H1 (cell line): ENCODE data around the gene LANCL2. TPM values are rescaled to one million over a fixed set of nuclear protein-coding genes. Genes with fewer than 3 reads are reported as not detected.

Experiments
- CTCF ChIA-PET: fragments of 300-600 bp; sonication (Branson Sonifier 250); formaldehyde crosslinking; loops from one replicate; lab custom pipeline; 2021; ENCODE audit not compliant: partially characterized antibody; lab: Charles Lee
- POLR2A ChIA-PET: fragments of 300-600 bp; sonication (Branson Sonifier 250); formaldehyde crosslinking; loops from one replicate; lab custom pipeline; 2021; ENCODE audit warnings: inconsistent platforms; ENCODE audit not compliant: partially characterized antibody; lab: Charles Lee
- DNase-seq, 2 experiments: peaks; one replicate each; pipeline versions ENCODE4 v3.0.0 to v3.0.0-alpha.2; 2010 to 2022; ENCODE audit warnings: low spot score in 2 of 2, low read depth in 1 of 2, mixed read lengths in 1 of 2
- FAIRE-seq: peaks from 2 replicates; lab custom pipeline; 2011; peaks lifted over from hg19 to GRCh38; lab: Jason Lieb, UNC
- H2AFZ ChIP-seq: 2 replicates; pipeline ENCODE4 v1.8.1; 2012; ENCODE audit warnings: low read length, inconsistent platforms
- H2AK5ac ChIP-seq: 2 replicates; pipeline ENCODE4 v1.6.1; 2013; ENCODE audit warnings: low read depth, low read length
- H2BK120ac ChIP-seq: replicated peaks from 2 replicates; pipeline ENCODE3; 2013; ENCODE audit warnings: low read depth, low read length, inconsistent platforms
- H2BK12ac ChIP-seq: 2 replicates; pipeline ENCODE4 v1.6.1; 2013; ENCODE audit warnings: low read depth, low read length
- H2BK15ac ChIP-seq: 2 replicates; pipeline ENCODE4 v1.6.1; 2013; ENCODE audit warnings: low read length
- H2BK20ac ChIP-seq: 2 replicates; pipeline ENCODE4 v1.6.1; 2013; ENCODE audit warnings: low read length
- H2BK5ac ChIP-seq: 2 replicates; pipeline ENCODE4 v1.6.1; 2013; ENCODE audit warnings: low read depth, low read length
- H3K14ac ChIP-seq: 2 replicates; pipeline ENCODE4 v1.6.1; 2013; ENCODE audit warnings: inconsistent platforms; ENCODE audit not compliant: insufficient read length
- H3K18ac ChIP-seq: 2 replicates; pipeline ENCODE4 v1.6.1; 2013; ENCODE audit warnings: low read length; ENCODE audit errors: extremely low read depth
- H3K23ac ChIP-seq: 2 replicates; pipeline ENCODE4 v1.6.1; 2013; ENCODE audit warnings: inconsistent platforms; ENCODE audit not compliant: insufficient read length
- H3K23me2 ChIP-seq: 2 replicates; pipeline ENCODE4 v1.6.1; 2013; ENCODE audit warnings: low read depth, low read length
- H3K27ac ChIP-seq: 2 replicates; pipeline ENCODE4 v1.6.1; 2011; ENCODE audit warnings: low read depth, low read length, inconsistent platforms
- H3K27me3 ChIP-seq, 4 experiments: replicated peaks in 1 of 4; 1 replicate in 1 of 4; 2 replicates in 3 of 4; pipeline versions ENCODE4 v1.6.1 to v1.8.1; 2011 to 2013; ENCODE audit warnings: low read length in 3 of 4, mild to moderate bottlenecking in 3 of 4, inconsistent platforms in 2 of 4, mixed read lengths in 2 of 4, moderate library complexity in 1 of 4; ENCODE audit not compliant: control insufficient read depth in 3 of 4, insufficient read depth in 3 of 4; ENCODE audit errors: extremely low read depth in 1 of 4
- H3K36me3 ChIP-seq, 4 experiments: 2 replicates each; pipeline versions ENCODE4 v1.6.1 to v1.8.1; 2011 to 2013; ENCODE audit warnings: mild to moderate bottlenecking in 4 of 4, low read length in 3 of 4, moderate library complexity in 2 of 4, control low read depth in 1 of 4, inconsistent platforms in 1 of 4; ENCODE audit not compliant: insufficient read depth in 4 of 4, control insufficient read depth in 2 of 4
- H3K4ac ChIP-seq: replicated peaks from 2 replicates; pipeline ENCODE3; 2013; ENCODE audit warnings: low read length, low read depth, mixed read lengths, inconsistent platforms; ENCODE audit not compliant: insufficient read length
- H3K4me1 ChIP-seq, 4 experiments: replicated peaks in 1 of 4; 1 replicate in 1 of 4; 2 replicates in 3 of 4; pipeline versions ENCODE4 v1.6.1 to v1.8.1; 2011 to 2013; ENCODE audit warnings: low read length in 3 of 4, inconsistent platforms in 2 of 4, mixed read lengths in 1 of 4; ENCODE audit not compliant: insufficient read depth in 4 of 4, control insufficient read depth in 3 of 4
- H3K4me2 ChIP-seq, 2 experiments: 2 replicates each; pipeline versions ENCODE4 v1.6.1 to v1.8.1; 2011 to 2013; ENCODE audit warnings: low read depth in 2 of 2, low read length in 2 of 2, control low read depth in 1 of 2, inconsistent platforms in 1 of 2, mild to moderate bottlenecking in 1 of 2; ENCODE audit not compliant: insufficient read depth in 1 of 2
- H3K4me3 ChIP-seq, 4 experiments: fragments of 200-600, 300-600 bp in 1 of 4; sonication (generic), shearing (Covaris generic), sonication (Bioruptor Twin) in 1 of 4; 2 replicates each; pipeline versions ENCODE4 v1.5.1 to v1.8.1; 2011 to 2016; ENCODE audit warnings: low read length in 4 of 4, low read depth in 3 of 4, control low read depth in 2 of 4, inconsistent platforms in 2 of 4, mild to moderate bottlenecking in 2 of 4, mixed read lengths in 1 of 4, moderate library complexity in 1 of 4; ENCODE audit not compliant: insufficient read depth in 2 of 4; ENCODE audit errors: extremely low read depth in 1 of 4
- H3K56ac ChIP-seq: replicated peaks from 2 replicates; pipeline ENCODE3; 2013; ENCODE audit warnings: low read depth, mild to moderate bottlenecking, mixed read lengths, low read length, inconsistent platforms; ENCODE audit not compliant: insufficient read length
- H3K79me1 ChIP-seq: 2 replicates; pipeline ENCODE4 v1.6.1; 2013; ENCODE audit warnings: low read depth, low read length, control low read depth
- H3K79me2 ChIP-seq, 2 experiments: 2 replicates each; pipeline versions ENCODE4 v1.6.1 to v1.8.1; 2012 to 2013; ENCODE audit warnings: low read length in 2 of 2, mild to moderate bottlenecking in 2 of 2, inconsistent platforms in 1 of 2; ENCODE audit not compliant: insufficient read depth in 2 of 2, control insufficient read depth in 1 of 2
- H3K9ac ChIP-seq, 4 experiments: replicated peaks in 1 of 4; 1 replicate in 1 of 4; 2 replicates in 3 of 4; pipeline versions ENCODE4 v1.6.1 to v1.8.1; 2011 to 2013; ENCODE audit warnings: low read depth in 3 of 4, low read length in 3 of 4, control low read depth in 2 of 4, mild to moderate bottlenecking in 2 of 4, moderate library complexity in 2 of 4, inconsistent platforms in 1 of 4; ENCODE audit errors: extremely low read depth in 1 of 4
- H3K9me3 ChIP-seq, 2 experiments: 2 replicates each; pipeline versions ENCODE4 v1.6.1 to v1.8.1; 2012 to 2013; ENCODE audit warnings: mild to moderate bottlenecking in 2 of 2, moderate library complexity in 2 of 2, control low read depth in 1 of 2, inconsistent platforms in 1 of 2, low read depth in 1 of 2, low read length in 1 of 2, mixed read lengths in 1 of 2; ENCODE audit not compliant: insufficient read depth in 2 of 2
- H4K20me1 ChIP-seq, 2 experiments: replicated peaks in 1 of 2; 2 replicates each; pipeline versions ENCODE3 to v1.8.1; 2011 to 2013; ENCODE audit warnings: inconsistent platforms in 2 of 2, low read length in 2 of 2, mild to moderate bottlenecking in 1 of 2; ENCODE audit not compliant: insufficient read depth in 2 of 2, control insufficient read depth in 1 of 2
- H4K5ac ChIP-seq: 2 replicates; pipeline ENCODE4 v1.6.1; 2013; ENCODE audit warnings: low read length, low read depth, mixed read lengths, inconsistent platforms; ENCODE audit not compliant: insufficient read length
- H4K8ac ChIP-seq: 2 replicates; pipeline ENCODE4 v1.8.0; 2013; ENCODE audit warnings: mild to moderate bottlenecking, moderate library complexity, low read length, inconsistent platforms; ENCODE audit not compliant: insufficient read depth; ENCODE audit errors: extremely low read depth
- H4K91ac ChIP-seq: replicated peaks from 2 replicates; pipeline ENCODE3; 2013; ENCODE audit warnings: low read length, mixed read lengths, inconsistent platforms; ENCODE audit not compliant: insufficient read length
- ATF2 ChIP-seq: IDR thresholded peaks from 2 replicates; pipeline ENCODE4 v1.6.1; 2012; ENCODE audit warnings: low read length, inconsistent platforms
- CTCF ChIP-seq, 3 experiments: IDR thresholded peaks; 1 replicate in 2 of 3; 2 replicates in 1 of 3; pipeline versions ENCODE4 v1.5.1 to v1.6.1; 2011; ENCODE audit warnings: low read length in 3 of 3, mild to moderate bottlenecking in 3 of 3, inconsistent platforms in 2 of 3, low read depth in 1 of 3, moderate library complexity in 1 of 3; ENCODE audit not compliant: insufficient read depth in 1 of 3; ENCODE audit errors: control extremely low read depth in 1 of 3
- EP300 ChIP-seq, 2 experiments: IDR thresholded peaks; 1 replicate in 1 of 2; 2 replicates in 1 of 2; pipeline ENCODE4 v1.6.1; 2011 to 2012; ENCODE audit warnings: low read depth in 2 of 2, low read length in 2 of 2, mild to moderate bottlenecking in 2 of 2, borderline replicate concordance in 1 of 2, inconsistent platforms in 1 of 2, moderate library complexity in 1 of 2
- GTF2F1 ChIP-seq: IDR thresholded peaks from 2 replicates; pipeline ENCODE4 v1.6.1; 2012; ENCODE audit warnings: low read depth, low read length, improper control_type of control experiment, borderline replicate concordance
- HDAC6 ChIP-seq: IDR thresholded peaks from one replicate; pipeline ENCODE4 v1.7.1; 2012; ENCODE audit warnings: low read depth, mild to moderate bottlenecking, inconsistent platforms, low read length, moderate library complexity
- JUND ChIP-seq: IDR thresholded peaks from 2 replicates; pipeline ENCODE4 v1.6.1; 2011; ENCODE audit warnings: mild to moderate bottlenecking, improper control_type of control experiment, low read length
- KDM1A ChIP-seq: fragments of 200-600, 300-600 bp; sonication (generic); IDR thresholded peaks from 2 replicates; pipeline ENCODE4 v1.7.1; 2016; ENCODE audit warnings: mild to moderate bottlenecking, low read length, borderline replicate concordance
- RBBP5 ChIP-seq: IDR thresholded peaks from 2 replicates; pipeline ENCODE4 v1.7.1; 2012; ENCODE audit warnings: low read depth, mild to moderate bottlenecking, inconsistent platforms, low read length, moderate library complexity, borderline replicate concordance
- SUZ12 ChIP-seq: fragments of 200-600 bp; sonication (generic); IDR thresholded peaks from 2 replicates; pipeline ENCODE4 v1.6.1; 2012; ENCODE audit warnings: mild to moderate bottlenecking, inconsistent platforms, low read length, moderate library complexity, mixed read lengths
- WGBS, 2 experiments: shearing (Covaris generic) in 1 of 2; methylation state at CpG; one replicate each; pipeline versions ENCODE4 v1.1.6 to v1.1.7; 2013 to 2015; ENCODE audit warnings: low lambda C conversion rate in 2 of 2, mixed read lengths in 2 of 2, inconsistent platforms in 1 of 2, low coverage in 1 of 2, missing lambda C conversion rate in 1 of 2; ENCODE audit not compliant: insufficient replicate concordance in 2 of 2, insufficient coverage in 1 of 2, insufficient read length in 1 of 2; ENCODE audit errors: extremely low coverage in 1 of 2, missing lambda C conversion rate in 1 of 2; 5-methylcytosine and 5-hydroxymethylcytosine counted together
- polyA plus RNA-seq, 7 experiments: library from polyadenylated mRNA; depleted of rRNA in 3 of 7; stranded (reverse) in 5 of 7; unstranded in 2 of 7; fragments of >200 nt in 5 of 7; fragments of 200-250 nt in 2 of 7; gene quantifications; 1 replicate in 5 of 7; 2 replicates in 1 of 7; 4 replicates in 1 of 7; pipeline versions ENCODE4 v1.2.1 to v1.2.3, GENCODE V29; 2011 to 2013; ENCODE audit warnings: missing spikeins in 2 of 7, mixed read lengths in 2 of 7
- total RNA-seq: library from RNA; stranded (reverse); fragmentation: NEBNext Ultra II Directional; extraction: Animal tissue kit (Norgen Biotek cat#: 25700); gene quantifications from 2 replicates; pipeline ENCODE4 v1.2.1, GENCODE V29; 2021

LANCL2 gene
- total and polyA plus RNA-seq, 2 of the 8 experiments (the other 6 are each of a cell fraction or from before 2014, with no cell fraction given), result 9.2 to 9.5 TPM

- Histone ChIP-seq H3K4me3 (no peak overlapping the region), H3K56ac (no peak overlapping the region), H2AK5ac (no peak overlapping the region), H3K18ac (no peak overlapping the region), H3K23ac (no peak overlapping the region), H2AFZ (no peak overlapping the region), H3K79me2 (peaks cover 0 to 1% of the 10 kb centered on the region in 2 experiments; a peak in 2 of 4 replicates), H2BK5ac (no peak overlapping the region), H2BK15ac (no peak overlapping the region), H2BK20ac (no peak overlapping the region), H4K91ac (no peak overlapping the region), H3K27ac (no peak overlapping the region), H3K4me2 (no peak overlapping the region), H3K36me3 (no peaks in the 10 kb centered on the region), H3K79me1 (no peaks in the 10 kb centered on the region), H3K4me1 (peaks cover 0 to 3% (median 2%) of the 10 kb centered on the region in 4 experiments; a peak in 3 of 7 replicates), H4K5ac (no peak overlapping the region), H2BK120ac (no peak overlapping the region), H3K9me3 (no peaks in the 10 kb centered on the region), H3K14ac (no peak overlapping the region), H2BK12ac (no peak overlapping the region), H3K27me3 (no peaks in the 10 kb centered on the region), H4K8ac (no peak overlapping the region), H3K4ac (no peak overlapping the region), H3K23me2 (no peaks in the 10 kb centered on the region), H4K20me1 (no peaks in the 10 kb centered on the region), H3K9ac (no peak overlapping the region)
- POLR2A ChIA-PET, result no interaction called here
- DNase-seq, result no peak
- no peak for FAIRE-seq
- CTCF ChIA-PET, result no interaction called here
- WGBS, 2 experiments, result 79% methylated on average over 6 of the region's 6 CpGs; no CpG with 5 or more reads in 1 of the 2 experiments
- TF ChIP-seq JUND (no peak), ATF2 (no peak), HDAC6 (no peak), GTF2F1 (no peak), RBBP5 (no peak), SUZ12 (no peak), KDM1A (no peak), EP300 (IDR thresholded peaks at IDR 0.05; ENCODE audit: borderline replicate concordance in 1 of 2, low read depth in 2 of 2, low read length in 2 of 2) (no peak), CTCF (IDR thresholded peaks at IDR 0.05; ENCODE audit: control extremely low read depth in 1 of 3, insufficient read depth in 1 of 3, low read depth in 1 of 3, low read length in 3 of 3) (no peak)
These were observed 3.6 kb upstream of the LANCL2 start for GRCh38 chr7:55361560-55361959.
